ENCODE measurements around the gene SLC25A1. TPM values are rescaled to one million over a fixed set of nuclear protein-coding genes. Genes with fewer than 3 reads are reported as not detected.

Gene SLC25A1
- total and polyA plus RNA-seq, 2 of the 8 experiments (the other 6 are each of a cell fraction or from before 2014, with no cell fraction given), result 110 to 148 TPM

GRCh38 chr22:19178065-19178656 lies 375 bp downstream of the SLC25A1 start (continued):
- TF ChIP-seq CHD7 (IDR thresholded peaks at IDR 0.05; ENCODE audit: insufficient replicate concordance, low read length) (no peak), PHF8 (conservative IDR thresholded peaks at IDR 0.05; ENCODE audit: low read depth, low read length) (peak; percentile 31; the same call in 1 of the 2 replicates), BACH1 (IDR thresholded peaks at IDR 0.05; ENCODE audit: low read length) (0 out of 2 replicates have a peak, but pooled peaks have one; percentile 30), MAX (IDR thresholded peaks at IDR 0.05) (no peak; the same call in 1 of the 2 replicates), CHD2 (IDR thresholded peaks at IDR 0.05; ENCODE audit: low read length) (no peak)

Data from H1 (cell line).